SW 1271 (cell line): Measurements from ENCODE around the gene NR4A1.

Experiments used
- DNase-seq, 2 experiments: peaks; one replicate each; lab custom pipeline; 2025; lab: John Stamatoyannopoulos, UW

The NR4A1 gene

DNA sequence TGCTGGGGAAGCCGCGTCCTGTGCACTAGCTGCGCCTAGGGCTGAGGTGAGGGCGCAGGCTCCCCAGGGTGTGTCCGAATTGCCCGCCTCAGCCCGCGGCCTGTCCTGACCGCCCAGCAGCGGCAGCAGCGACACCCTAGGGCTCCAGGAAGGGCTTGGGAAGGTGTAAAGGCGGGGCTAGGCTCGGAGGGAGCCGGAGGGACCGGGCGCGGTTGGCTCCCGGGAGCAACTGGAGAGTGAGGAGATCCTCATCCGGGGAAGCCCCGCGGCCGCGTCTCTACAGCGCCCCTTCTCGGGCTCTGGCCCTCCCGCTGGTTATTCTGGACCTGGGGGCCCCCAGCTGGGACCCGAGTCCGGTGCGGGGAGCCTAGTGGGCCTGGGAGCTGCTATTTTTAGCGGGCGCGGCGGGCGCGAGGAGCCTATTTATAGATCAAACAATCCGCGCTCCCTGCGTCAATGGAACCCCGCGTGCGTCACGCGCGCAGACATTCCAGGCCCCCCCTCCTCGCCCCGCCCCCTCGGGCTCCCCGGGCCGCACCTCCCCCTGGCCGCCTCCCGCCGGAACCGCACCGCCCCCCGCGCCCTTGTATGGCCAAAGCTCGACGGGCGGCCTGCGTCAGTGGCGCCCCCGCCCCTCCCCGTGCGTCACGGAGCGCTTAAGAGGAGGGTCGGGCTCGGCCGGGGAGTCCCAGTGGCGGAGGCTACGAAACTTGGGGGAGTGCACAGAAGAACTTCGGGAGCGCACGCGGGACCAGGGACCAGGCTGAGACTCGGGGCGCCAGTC is at the start of gene NR4A1:
Gene NR4A1, plus strand, starts transcription at position 685 of the 784 bp plus-strand sequence. CDS start 2,887 bp downstream, outside the sequence.
- peak; percentile 39 to 81 for DNase-seq

DNA sequence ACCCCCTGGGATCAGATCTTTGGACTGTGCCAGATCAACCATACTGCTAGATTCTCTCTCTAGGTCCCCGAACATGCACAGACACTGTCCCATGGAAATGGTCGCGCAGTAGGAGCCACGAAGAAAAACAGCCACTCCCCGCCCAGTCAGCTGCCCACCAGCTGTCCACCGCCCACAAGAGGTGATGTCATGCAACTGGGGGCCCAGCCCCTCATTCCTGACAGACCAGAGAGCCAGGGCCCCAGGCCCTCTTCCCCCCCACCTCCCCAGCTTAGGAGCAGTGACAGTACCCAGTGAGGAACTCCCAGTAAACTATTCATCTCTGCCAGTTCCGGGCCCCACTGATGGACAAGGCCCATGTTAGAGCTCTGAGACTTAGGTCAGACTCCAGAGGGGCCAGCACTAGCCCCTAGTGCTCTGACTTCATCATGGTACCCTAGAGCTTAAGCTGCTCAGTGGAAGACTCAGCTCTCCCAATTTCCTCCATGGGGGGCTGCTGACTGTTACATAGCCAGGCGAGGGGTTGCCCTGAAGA is 48.2 kb upstream of the NR4A1 start:
- no peak for DNase-seq

DNA sequence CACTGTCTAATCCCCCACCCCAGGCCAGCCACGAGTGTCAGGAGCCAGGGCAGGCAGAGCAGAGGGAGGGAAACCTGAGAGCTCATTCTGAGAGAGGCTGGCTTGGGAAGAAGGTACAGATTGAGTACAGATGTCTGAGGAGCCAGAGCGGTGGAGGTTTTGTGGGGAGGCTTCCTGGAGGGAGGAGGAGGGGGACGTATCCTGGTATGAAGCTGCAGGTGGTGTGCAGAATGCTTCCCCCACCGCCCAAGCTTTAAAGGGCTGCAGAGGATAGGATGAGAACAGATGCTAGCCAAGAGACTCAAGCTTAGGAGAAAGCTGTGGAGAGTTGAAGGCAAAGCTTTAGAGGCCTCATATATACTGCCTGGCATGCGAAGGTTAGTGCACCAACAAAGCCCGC is 47.7 kb upstream of the NR4A1 start:
- DNase-seq: no peak

DNA sequence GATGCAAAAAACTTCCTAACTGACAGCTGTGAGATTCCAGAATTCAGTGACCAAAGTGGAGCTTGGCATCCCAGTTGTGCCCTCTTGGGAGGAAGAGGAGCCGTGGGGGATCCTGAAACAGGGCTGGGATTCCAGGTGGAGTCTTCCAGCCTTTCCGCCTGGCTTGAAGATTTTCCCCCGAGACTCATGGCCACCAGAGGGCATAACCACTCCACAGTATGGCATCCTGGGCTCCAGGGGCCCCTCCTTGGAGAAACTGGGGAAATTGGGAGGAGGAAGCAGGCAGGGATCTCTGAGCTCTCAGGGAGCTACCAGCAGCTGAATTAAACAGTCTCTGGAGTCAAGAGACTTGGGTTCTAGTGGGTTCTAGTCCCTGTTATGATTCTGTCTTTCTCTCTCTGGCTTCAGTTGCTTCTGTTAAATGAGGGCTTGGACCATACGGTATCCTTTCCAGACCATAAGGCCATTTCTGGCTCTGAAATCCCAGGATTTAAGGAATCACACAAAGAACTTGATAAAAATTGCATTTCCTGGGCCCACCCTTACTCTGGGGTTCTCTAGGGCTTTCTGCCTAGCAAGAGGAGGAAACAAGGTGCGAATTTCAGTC is 47.1 kb upstream of the NR4A1 start:
- DNase-seq: peak; percentile 20 to 36

DNA sequence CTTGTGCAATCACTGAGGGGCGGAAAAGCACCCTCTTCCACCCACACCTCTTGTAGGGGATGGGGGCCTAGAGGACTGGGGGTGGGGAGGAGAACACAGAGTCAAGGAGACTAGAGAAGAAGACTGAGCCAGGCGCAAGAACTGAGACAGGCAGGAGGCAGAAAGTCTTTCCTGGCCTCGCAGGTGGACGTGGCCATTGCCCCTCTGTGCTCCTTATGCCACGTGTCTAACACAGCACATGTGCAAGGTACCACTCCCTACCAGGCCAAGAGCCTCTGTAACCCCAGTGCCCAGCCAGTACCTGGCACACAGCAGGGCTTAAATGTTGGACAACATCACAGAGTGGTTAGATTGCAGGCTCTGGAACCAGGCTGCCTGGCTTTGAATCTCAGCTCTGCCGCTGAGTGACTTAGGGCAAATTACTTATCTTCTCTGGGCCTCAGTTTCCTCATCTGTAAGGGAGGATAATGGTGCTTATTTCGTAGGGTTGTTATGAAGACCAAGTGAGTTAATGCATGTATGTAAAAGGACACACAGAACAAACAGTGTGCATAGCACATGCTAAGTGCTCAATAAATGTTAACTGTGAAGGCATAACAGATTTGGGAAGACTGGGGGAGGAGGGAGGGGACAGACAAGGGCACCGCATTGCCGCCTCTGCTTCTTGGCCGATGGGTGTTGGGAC is 45.9 kb upstream of the NR4A1 start:
- DNase-seq: no peak

DNA sequence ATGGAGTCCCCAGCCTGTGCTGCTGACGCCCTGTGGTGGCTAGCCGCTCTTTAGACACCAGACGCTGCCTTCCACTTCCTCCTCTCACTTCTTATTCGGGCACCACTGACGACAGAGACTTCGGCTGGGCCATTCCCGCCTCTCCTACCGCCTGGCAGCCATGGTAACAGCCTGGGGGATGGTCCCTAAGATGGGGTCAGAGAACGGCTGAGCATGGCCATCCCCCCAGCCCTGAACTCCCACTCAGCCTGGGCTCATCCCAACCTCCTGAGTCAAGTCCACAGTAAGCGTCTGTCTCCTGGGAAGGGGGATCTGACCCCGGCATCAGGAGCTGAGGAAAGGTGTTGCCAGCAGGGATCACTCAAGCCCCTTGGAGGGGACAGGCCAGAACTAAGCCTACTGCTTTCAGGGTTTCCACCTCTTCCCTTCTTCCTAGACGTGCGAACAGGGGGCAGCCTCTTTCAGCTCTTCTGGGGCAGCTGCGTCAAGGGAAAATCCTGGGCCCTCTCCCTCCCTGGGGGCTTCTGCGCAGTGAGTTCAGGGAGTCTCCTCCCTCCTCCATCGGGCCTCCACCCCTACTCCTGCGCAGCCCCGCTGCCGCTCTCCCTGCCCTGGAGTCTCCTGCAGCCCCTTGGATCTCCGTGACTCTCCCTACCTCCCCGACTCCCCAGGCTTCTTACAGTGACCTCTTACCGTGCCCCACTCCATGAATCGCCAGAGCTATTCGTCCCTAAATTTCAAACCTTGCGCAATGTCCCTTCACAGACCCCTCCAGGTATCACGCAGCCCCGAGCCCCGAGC is 45.1 kb upstream of the NR4A1 start:
- no peak for DNase-seq

DNA sequence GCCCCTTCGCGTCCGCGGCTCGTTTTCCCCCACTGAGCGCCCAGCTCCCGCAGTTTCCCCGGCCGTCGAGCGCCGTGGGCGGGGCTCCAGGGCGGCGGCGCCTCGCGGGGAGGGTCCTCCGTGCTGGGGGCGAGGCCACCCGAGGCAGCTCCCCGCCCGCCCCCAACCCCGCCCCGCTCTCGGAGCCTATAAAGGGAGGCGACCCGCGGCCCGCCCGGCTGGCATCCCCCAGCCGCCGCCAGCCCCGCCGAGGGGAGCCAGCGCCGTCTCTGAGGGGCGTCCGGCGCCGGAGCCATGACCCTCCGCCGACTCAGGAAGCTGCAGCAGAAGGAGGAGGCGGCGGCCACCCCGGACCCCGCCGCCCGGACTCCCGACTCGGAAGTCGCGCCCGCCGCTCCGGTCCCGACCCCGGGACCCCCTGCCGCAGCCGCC is 44.5 kb upstream of the NR4A1 start, which contains the start of gene TAMALIN:
Gene TAMALIN, plus strand, starts transcription at position 221 of the 432 bp plus-strand sequence. Its CDS starts 74 bp downstream, at position 295.
- no peak for DNase-seq

DNA sequence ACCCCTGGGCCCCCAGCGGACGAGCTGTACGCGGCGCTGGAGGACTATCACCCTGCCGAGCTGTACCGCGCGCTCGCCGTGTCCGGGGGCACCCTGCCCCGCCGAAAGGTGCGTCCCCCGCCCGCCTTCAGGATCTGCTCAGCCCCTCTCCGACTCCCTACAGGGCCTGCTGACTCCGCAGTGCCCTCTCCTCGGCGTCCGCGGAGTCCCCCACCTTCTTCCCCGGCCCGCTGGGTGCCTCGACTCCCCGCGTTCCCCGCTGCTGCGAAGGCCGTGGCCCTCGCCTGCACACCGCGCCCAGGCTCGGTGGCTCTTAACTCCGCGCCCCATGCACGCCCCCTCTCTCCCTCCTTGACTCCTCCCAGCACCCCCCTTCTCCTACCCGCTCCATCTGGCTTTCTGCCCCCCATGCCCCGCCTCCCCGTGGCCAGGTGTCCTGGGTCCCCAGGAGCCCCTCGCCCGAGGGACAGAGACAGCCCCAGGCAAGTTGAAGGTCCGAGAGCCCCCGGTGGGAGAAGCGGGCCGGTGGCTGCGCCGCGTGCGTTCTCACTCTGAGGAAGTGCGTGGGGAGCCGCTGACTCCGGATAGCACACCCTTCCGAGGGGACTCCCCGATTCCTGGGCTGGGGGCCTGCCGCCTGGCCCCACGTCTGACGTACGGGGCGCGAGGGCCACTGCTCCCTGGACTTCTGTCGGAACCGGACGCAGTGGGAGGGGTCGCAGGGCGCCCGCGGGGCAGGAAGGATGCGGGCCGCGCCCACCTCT is 43.9 kb upstream of the NR4A1 start:
- no peak for DNase-seq

DNA sequence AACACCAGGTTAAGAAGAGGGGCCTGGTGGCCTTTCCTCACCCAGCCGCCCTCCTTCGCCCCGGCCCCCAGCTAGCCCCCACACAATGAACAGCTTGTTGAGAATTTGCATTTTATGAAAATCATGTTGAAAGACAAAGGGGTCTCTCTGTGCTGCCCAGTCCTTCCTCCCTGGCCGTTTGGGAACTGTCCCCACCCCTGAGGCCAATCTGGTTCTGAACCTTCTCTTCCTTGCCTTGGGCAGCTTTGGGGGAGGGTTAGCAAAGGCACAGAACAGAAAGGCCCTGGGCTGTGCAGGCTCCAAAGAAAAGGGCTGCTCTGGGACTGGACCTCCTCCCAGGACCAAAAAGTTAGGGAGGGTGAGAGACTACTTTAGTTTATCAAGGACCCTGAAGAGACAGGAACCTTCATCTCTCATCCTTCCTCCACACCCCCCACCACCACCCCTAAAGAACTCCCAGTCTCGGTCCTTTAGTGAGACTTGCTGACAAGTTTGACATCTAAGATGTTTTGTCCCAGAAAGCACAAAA is 43.2 kb upstream of the NR4A1 start:
- DNase-seq: no peak

DNA sequence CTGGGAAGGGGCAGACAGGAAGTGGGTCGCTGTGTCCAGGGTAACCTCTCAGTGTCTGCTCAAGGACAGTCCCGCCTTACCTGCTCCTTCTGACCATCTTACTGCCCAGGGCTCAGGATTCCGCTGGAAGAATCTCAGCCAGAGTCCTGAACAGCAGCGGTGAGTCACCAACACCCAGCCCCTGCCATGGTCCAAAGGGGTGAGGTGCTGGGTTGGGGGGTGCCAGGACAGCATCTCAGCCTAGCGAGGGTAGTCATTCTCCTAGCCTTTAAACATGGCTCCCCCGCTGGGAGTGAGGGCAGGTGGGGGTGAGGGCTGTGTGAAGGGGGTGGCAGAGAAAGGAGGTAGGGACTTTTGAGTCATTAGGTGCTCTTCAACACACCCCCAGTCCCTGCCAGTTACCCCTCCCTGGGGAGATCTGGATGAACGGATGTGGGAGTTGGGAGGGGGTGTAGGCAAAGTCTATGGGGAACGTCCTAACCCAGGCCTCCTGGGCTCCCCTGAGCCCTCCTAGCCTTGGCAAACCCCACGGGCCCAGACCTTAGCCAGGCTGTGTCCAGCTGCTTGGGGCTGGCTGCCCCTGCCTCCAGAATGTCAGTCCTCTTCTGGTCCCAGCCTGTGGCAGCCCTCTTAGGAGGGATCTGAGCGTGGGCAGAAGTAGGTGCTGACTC is 42.0 kb upstream of the NR4A1 start:
- DNase-seq: no peak

DNA sequence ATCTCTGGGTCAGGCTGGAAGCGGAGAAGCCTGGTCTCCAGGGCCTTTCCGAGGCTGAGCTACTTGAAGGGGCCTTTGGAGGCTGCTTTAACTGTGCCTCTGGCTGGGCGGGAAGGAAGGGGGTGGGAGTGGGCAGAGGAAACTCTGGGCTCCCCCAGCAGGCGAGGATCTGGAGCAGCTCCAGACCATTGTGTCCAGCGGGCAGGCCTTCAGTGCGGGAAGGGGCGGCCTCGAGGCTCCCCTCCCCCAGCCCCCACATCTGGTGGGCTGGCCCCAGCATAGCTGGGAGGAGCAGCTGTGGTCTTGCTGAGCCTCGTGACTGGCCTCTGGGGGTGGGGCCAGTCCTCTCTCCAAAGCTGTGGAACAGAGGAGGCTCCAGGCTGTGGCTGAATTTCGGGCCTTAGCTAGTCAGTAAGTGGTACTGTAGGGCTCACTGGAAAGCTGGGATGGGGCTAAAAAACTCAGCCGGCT is 41.1 kb upstream of the NR4A1 start:
- no peak for DNase-seq

DNA sequence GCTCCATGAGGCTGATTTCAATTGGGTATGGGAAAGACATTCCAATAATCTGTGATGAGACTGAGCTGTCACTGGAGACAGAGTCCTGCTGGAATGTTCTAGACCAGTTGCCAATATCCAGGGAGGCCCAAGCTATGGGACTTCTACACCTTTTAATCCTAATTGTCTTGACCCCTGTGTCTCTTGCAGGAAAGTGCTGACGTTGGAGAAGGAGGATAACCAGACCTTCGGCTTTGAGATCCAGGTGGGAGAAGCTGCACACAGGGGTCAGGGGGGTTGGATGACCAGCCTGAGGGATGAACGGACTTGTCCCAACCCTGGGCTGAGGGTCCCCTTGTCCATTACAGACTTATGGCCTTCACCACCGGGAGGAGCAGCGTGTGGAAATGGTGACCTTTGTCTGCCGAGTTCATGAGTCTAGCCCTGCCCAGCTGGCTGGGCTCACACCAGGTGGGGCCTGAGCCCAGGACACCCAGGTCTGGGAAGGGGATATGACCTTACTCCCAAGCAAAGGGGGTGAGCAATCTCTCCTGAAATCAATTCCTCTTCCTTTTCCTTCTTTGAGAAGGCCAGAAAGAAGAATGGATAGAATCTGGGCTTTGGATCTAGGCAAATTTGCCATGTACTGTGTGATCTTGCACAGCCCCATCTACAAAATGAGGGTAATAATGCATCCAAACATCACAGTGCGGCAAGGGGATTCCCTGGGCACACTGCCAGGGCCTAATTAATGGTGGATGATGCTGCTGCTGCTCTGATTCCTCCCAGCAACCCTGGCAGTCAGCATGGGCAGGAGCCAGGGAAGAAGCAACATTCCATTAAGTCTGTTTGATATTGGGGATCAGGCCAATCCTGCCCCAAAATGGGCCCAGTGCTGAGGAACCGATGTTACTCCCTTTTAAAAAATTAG is 40.3 kb upstream of the NR4A1 start:
- DNase-seq: no peak

DNA sequence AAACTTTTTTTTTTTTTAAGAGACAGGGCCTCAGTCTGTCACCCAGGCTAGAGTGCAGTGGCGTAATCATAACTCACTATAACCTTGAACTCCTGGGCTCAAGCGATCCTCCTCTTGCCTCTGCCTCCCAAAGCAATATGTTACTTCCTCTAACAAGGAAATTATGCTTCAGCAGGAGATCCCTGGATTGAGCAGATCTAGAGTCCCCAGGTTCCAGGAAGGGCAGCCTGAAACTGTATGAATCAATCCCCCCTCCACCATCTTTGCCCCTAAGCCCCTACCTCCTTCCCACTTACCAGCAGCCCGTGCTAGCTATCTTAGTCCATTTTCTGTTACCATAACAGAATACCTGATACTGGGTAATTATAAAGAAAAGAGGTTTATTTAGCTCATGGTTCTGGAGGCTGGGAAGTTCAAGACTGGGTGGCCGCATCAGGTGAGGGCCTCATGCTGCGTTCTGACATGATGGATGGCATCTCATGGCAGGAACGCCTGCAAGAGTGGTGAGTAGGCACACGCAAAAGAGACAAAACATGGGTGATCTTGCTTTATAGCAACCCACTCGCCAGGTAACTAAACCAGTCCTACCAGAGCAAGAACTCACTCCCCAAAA is 39.5 kb upstream of the NR4A1 start:
- no peak for DNase-seq

DNA sequence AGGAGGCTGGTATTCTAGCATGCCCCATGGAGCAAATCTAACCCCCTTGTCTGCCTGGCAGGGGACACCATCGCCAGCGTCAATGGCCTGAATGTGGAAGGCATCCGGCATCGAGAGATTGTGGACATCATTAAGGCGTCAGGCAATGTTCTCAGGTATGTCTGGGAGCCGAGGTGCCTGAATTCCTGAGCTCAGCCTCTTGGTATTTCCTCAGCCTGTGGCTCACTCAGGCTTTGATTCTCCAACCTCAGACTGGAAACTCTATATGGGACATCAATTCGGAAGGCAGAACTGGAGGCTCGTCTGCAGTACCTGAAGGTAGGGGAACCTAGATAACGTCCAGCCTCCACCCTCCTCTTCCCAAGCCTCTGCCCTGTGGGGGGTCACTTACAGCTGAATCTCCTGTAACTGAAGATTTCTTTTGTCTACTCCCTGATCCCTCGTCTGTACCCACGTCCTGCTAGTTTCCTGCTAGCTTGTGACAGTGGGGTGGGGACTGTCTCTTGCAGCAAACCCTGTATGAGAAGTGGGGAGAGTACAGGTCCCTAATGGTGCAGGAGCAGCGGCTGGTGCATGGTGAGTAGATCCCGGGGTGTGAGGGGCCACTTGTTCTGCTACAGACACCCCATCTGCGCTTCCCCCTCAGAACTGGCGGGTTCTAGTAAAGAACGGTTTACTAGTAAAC is 37.5 kb upstream of the NR4A1 start:
- DNase-seq: no peak

DNA sequence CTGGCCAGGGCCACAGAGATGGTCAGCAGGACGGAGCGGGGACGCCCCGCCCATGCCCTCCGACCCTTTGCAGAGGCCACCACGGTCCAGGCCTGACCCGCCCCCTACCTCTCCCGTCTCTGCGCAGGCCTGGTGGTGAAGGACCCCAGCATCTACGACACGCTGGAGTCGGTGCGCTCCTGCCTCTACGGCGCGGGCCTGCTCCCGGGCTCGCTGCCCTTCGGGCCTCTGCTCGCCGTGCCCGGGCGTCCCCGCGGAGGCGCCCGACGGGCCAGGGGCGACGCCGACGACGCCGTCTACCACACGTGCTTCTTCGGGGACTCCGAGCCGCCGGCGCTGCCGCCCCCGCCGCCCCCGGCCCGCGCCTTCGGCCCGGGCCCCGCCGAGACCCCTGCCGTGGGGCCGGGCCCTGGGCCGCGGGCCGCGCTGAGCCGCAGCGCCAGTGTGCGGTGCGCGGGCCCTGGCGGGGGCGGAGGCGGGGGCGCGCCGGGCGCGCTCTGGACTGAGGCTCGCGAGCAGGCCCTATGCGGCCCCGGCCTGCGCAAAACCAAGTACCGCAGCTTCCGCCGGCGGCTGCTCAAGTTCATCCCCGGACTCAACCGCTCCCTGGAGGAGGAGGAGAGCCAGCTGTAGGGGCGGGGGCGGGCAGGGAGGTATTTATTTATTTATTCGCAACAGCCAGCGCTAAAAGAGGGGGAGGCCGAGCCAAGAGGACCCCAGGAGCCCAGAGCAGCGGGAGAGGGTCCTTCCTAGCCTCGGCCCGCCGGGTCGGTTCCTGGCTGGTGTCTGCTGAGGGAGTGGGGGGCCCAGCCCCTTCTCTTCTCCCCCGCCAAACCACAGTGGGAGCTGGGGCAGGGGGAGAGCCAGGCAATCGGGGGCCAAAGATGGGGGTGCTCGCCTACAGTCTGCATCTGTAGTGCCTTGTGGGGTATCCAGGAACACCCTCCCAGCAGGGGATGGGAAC is 36.4 kb upstream of the NR4A1 start:
- DNase-seq: no peak

DNA sequence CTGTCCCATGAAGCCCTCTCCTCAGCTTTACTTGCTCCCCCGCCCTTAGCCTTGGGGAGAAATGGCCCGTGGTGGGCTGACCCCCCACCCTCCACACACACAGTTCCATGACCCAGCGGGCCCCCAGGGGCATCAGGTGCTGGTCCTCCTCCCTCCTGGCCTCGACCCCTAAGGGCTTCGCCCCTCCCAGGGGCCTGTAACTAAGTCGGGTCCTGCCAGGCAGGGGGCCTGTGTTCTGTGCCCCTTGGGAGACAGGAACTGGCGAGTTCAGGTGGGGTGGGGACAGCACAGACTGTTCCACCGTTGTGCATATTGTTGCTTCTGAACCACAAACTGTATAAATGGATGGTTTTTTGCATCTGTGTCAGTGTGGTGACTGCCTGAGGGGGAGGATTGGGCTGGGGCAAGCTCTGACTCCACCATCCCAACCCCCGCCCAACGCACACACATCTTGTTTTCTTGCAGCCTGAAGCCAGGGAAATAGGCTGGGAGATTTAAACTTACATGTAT is 35.7 kb upstream of the NR4A1 start:
- DNase-seq: no peak
